SK-N-SH (cell line): Measurements from ENCODE around the gene COPS4. TPM values are rescaled to one million over a fixed set of nuclear protein-coding genes. Genes with fewer than 3 reads are reported as not detected.
A peak's percentile ranks its signal among the peaks of the same experiment; 100 is the strongest.

Experiments
- CTCF ChIA-PET: fragments of 300-600, 350-600 bp; formaldehyde crosslinking; extraction: SDS; loops from one replicate; lab custom pipeline; 2021; lab: Yijun Ruan, JAX
- POLR2A ChIA-PET: fragments of 350-600 bp; sonication (Branson Sonifier 250); formaldehyde crosslinking; extraction: SDS; loops from one replicate; lab custom pipeline; 2020; ENCODE audit warnings: antibody characterized with exemption, inconsistent platforms; lab: Yijun Ruan, JAX
- DNase-seq: peaks from one replicate; pipeline ENCODE4 v3.0.0; 2012
- H2AFZ ChIP-seq: fragments of 200-600 bp; sonication (generic); 2 replicates; pipeline ENCODE4 v1.8.1; 2016; ENCODE audit warnings: antibody characterized with exemption, mild to moderate bottlenecking, low read depth
- H3F3A ChIP-seq: fragments of 200-600 bp; sonication (generic); replicated peaks from 2 replicates; pipeline ENCODE3; 2016; ENCODE audit warnings: antibody characterized with exemption, mild to moderate bottlenecking; ENCODE audit not compliant: insufficient read depth
- H3K27ac ChIP-seq, 2 experiments: fragments of 200-500 bp in 1 of 2; fragments of 200-600 bp in 1 of 2; sonication (Bioruptor generic) in 1 of 2; sonication (generic), shearing (Covaris generic) in 1 of 2; 2 replicates each; pipeline versions ENCODE4 v1.5.1 to v1.6.1; 2014 to 2016; ENCODE audit warnings: low read depth in 2 of 2, inconsistent platforms in 1 of 2, low read length in 1 of 2, mild to moderate bottlenecking in 1 of 2, mixed read lengths in 1 of 2
- H3K27me3 ChIP-seq: fragments of 200-600 bp; sonication (generic), shearing (Covaris generic); 2 replicates; pipeline ENCODE4 v1.6.1; 2016; ENCODE audit warnings: mixed run types; ENCODE audit not compliant: insufficient read depth
- H3K36me3 ChIP-seq, 2 experiments: fragments of 200-500 bp in 1 of 2; fragments of 200-600 bp in 1 of 2; sonication (Bioruptor generic) in 1 of 2; sonication (generic) in 1 of 2; replicated peaks in 1 of 2; 2 replicates each; pipeline versions ENCODE3 to v1.5.1; 2014 to 2016; ENCODE audit warnings: low read length in 1 of 2, mild to moderate bottlenecking in 1 of 2; ENCODE audit not compliant: insufficient read depth in 2 of 2, control insufficient read depth in 1 of 2
- H3K4me1 ChIP-seq, 2 experiments: fragments of 200-500 bp in 1 of 2; fragments of 200-600 bp in 1 of 2; sonication (Bioruptor generic) in 1 of 2; sonication (generic), shearing (Covaris generic) in 1 of 2; 2 replicates each; pipeline versions ENCODE4 v1.5.1 to v1.6.1; 2014 to 2016; ENCODE audit warnings: low read depth in 1 of 2, low read length in 1 of 2, mixed run types in 1 of 2; ENCODE audit not compliant: insufficient read depth in 2 of 2, control insufficient read depth in 1 of 2
- H3K4me2 ChIP-seq: fragments of 200-600 bp; sonication (generic), shearing (Covaris generic); 2 replicates; pipeline ENCODE4 v1.6.1; 2017; ENCODE audit warnings: mixed run types
- H3K4me3 ChIP-seq, 2 experiments: fragments of 200-500 bp in 1 of 2; fragments of 200-600 bp in 1 of 2; sonication (Bioruptor generic) in 1 of 2; sonication (generic), shearing (Covaris generic) in 1 of 2; 2 replicates each; pipeline versions ENCODE4 v1.5.1 to v1.8.1; 2014 to 2016; ENCODE audit warnings: low read depth in 2 of 2, inconsistent platforms in 1 of 2, low read length in 1 of 2, mild to moderate bottlenecking in 1 of 2, mixed read lengths in 1 of 2, moderate library complexity in 1 of 2
- H3K79me2 ChIP-seq: fragments of 200-600 bp; sonication (generic); 2 replicates; pipeline ENCODE4 v1.8.1; 2017; ENCODE audit warnings: mild to moderate bottlenecking; ENCODE audit not compliant: insufficient read depth
- H3K9ac ChIP-seq: fragments of 200-600 bp; sonication (generic); 2 replicates; pipeline ENCODE4 v1.6.1; 2017; ENCODE audit warnings: mixed run types
- H3K9me2 ChIP-seq: fragments of 200-600 bp; sonication (generic); 2 replicates; pipeline ENCODE4 v1.6.1; 2017; ENCODE audit warnings: mixed run types
- H3K9me3 ChIP-seq: fragments of 200-600 bp; sonication (generic); 2 replicates; pipeline ENCODE4 v1.6.1; 2017; ENCODE audit warnings: mixed run types, mild to moderate bottlenecking, moderate library complexity
- H4K20me1 ChIP-seq: fragments of 200-600 bp; sonication (generic); 2 replicates; pipeline ENCODE4 v1.6.1; 2017; ENCODE audit warnings: mild to moderate bottlenecking, mixed run types; ENCODE audit not compliant: insufficient read depth
- ELF1 ChIP-seq: IDR thresholded peaks from 2 replicates; pipeline ENCODE4 v1.4.0; 2012
- EP300 ChIP-seq, 2 experiments: IDR thresholded peaks; 2 replicates each; pipeline versions ENCODE4 v1.4.0 to v1.6.1; 2012; ENCODE audit warnings: borderline replicate concordance in 1 of 2, low read depth in 1 of 2, low read length in 1 of 2
- EZH2phosphoT487 ChIP-seq: fragments of 200-600 bp; sonication (generic); IDR thresholded peaks from 2 replicates; pipeline ENCODE4 v1.6.1; 2017; ENCODE audit warnings: low read depth, mixed run types, mild to moderate bottlenecking, antibody characterized with exemption, moderate library complexity, borderline replicate concordance
- FOSL2 ChIP-seq: IDR thresholded peaks from 2 replicates; pipeline ENCODE4 v1.4.0; 2012; ENCODE audit warnings: low read depth, mild to moderate bottlenecking, moderate library complexity, borderline replicate concordance
- FOXJ3 ChIP-seq: sonication (generic); formaldehyde crosslinking; IDR thresholded peaks from 2 replicates; pipeline ENCODE4 v1.5.1; 2020; ENCODE audit warnings: mild to moderate bottlenecking, missing genetic modification reagents
- GABPA ChIP-seq: IDR thresholded peaks from 2 replicates; pipeline ENCODE4 v1.4.0; 2012; ENCODE audit warnings: low read depth, mild to moderate bottlenecking
- IRF3 ChIP-seq: fragments of 150-350 bp; IDR thresholded peaks from 2 replicates; pipeline ENCODE4 v1.6.1; 2016; ENCODE audit warnings: mild to moderate bottlenecking, low read depth, low read length
- MXI1 ChIP-seq: IDR thresholded peaks from 2 replicates; pipeline ENCODE4 v1.6.1; 2012; ENCODE audit warnings: mild to moderate bottlenecking, low read depth, low read length, improper control_type of control experiment
- NFIC ChIP-seq: IDR thresholded peaks from 2 replicates; pipeline ENCODE4 v1.4.0; 2012; ENCODE audit warnings: borderline replicate concordance
- NRF1 ChIP-seq: IDR thresholded peaks from 2 replicates; pipeline ENCODE4 v1.6.1; 2012; ENCODE audit warnings: low read depth, mild to moderate bottlenecking, low read length
- POLR2AphosphoS5 ChIP-seq: IDR thresholded peaks from 2 replicates; pipeline ENCODE4 v1.6.1; 2012; ENCODE audit warnings: low read depth, low read length
- RFX5 ChIP-seq: IDR thresholded peaks from 2 replicates; pipeline ENCODE4 v1.6.1; 2012; ENCODE audit warnings: mild to moderate bottlenecking, improper control_type of control experiment, low read length
- SIN3A ChIP-seq: IDR thresholded peaks from 2 replicates; pipeline ENCODE4 v1.6.1; 2012; ENCODE audit warnings: low read depth, mild to moderate bottlenecking, low read length, moderate library complexity, borderline replicate concordance
- SMC3 ChIP-seq: IDR thresholded peaks from 2 replicates; pipeline ENCODE4 v1.6.1; 2012; ENCODE audit warnings: low read depth, low read length, improper control_type of control experiment
- TEAD4 ChIP-seq: IDR thresholded peaks from 2 replicates; pipeline ENCODE4 v1.4.0; 2012; ENCODE audit warnings: mild to moderate bottlenecking, borderline replicate concordance; ENCODE audit not compliant: insufficient read depth
- USF2 ChIP-seq: fragments of 150-350 bp; IDR thresholded peaks from 2 replicates; pipeline ENCODE4 v1.6.1; 2017; ENCODE audit warnings: antibody characterized with exemption, low read length, low read depth, borderline replicate concordance
- WGBS: methylation state at CpG from one replicate; pipeline ENCODE4 v1.1.6; 2017; ENCODE audit warnings: low lambda C conversion rate; 5-methylcytosine and 5-hydroxymethylcytosine counted together
- polyA plus RNA-seq, 3 experiments: library from polyadenylated mRNA; depleted of rRNA; stranded (reverse); fragments of >200 nt; gene quantifications; 2 replicates each; pipeline ENCODE4 v1.2.3, GENCODE V29; 2012
- TF ChIP-seq, protein P1 (sequence below): fragments of 200-600 bp; sonication (generic); IDR thresholded peaks from 2 replicates; pipeline ENCODE4 v1.6.1; 2017; ENCODE audit warnings: antibody characterized with exemption, mild to moderate bottlenecking, moderate library complexity
- TF ChIP-seq, protein P2 (sequence below): IDR thresholded peaks from 2 replicates; pipeline ENCODE4 v1.4.0; 2012; ENCODE audit warnings: low read depth, borderline replicate concordance
- TF ChIP-seq, protein P3 (sequence below): IDR thresholded peaks from 2 replicates; pipeline ENCODE4; 2012

Gene COPS4
- polyA plus RNA-seq, 1 of the 3 experiments (the other 2 are of a cell fraction): 33.9 TPM

DNA sequence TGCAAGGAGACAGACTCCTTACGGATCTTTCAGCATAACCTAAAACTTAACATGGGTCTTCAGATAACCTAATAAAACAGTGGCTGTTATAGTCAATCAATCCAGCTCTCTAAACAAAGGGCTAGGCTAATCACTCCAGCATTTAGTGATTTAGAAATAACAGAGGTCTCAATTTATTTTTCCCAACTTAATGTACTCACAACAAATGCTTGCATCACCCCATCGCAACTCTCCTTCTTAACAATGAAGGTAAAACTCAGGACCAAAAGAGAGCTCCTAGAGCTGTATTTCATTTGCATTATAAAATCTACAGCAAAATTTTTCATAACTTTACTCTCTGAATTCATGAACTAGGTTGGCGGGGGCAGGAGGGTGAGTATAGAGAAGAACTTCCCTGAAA lies 25.5 kb upstream of the COPS4 start:
- peak overlapping the region; percentile 85 for H2AFZ ChIP-seq
- H3K4me1 ChIP-seq: peaks cover 4 to 12% of the 10 kb centered on the region in 2 experiments; a peak in 2 of 4 replicates
- H3K79me2 ChIP-seq: peaks cover 79% of the 10 kb centered on the region
- H3K4me2 ChIP-seq: peak overlapping the region; percentile 98
- ChIA-PET POLR2A (interaction anchor here (3.9 kb wide), 1 partner anchor 26 kb away, joined by 34 read pairs; the partner anchor contains the start of gene COPS4), CTCF (interaction anchor here (1.3 kb wide), 1 partner anchor 37 kb away, joined by 3 read pairs; no protein-coding TSS in a partner anchor)
- H3K9ac ChIP-seq: peak overlapping the region; percentile 90
- H3K9me3 ChIP-seq: no peaks in the 10 kb centered on the region
- 57% methylated on average over 3 of the region's 3 CpGs for WGBS
- no peak for DNase-seq
- H4K20me1 ChIP-seq: no peaks in the 10 kb centered on the region
- peak overlapping the region; percentile 88 to 95 for H3K4me3 ChIP-seq
- H3K27ac ChIP-seq: peak overlapping the region; percentile 82 to 85
- H3K27me3 ChIP-seq: no peaks in the 10 kb centered on the region
- peaks cover 14% of the 10 kb centered on the region for H3F3A ChIP-seq
- TF ChIP-seq TEAD4 (no peak), IRF3 (no peak), SIN3A (no peak), FOSL2 (no peak), SMC3 (no peak), FOXJ3 (no peak), NFIC (no peak), EP300 (IDR thresholded peaks at IDR 0.05; ENCODE audit: borderline replicate concordance in 1 of 2, low read depth in 1 of 2, low read length in 1 of 2) (no peak), NRF1 (no peak), EZH2phosphoT487 (no peak), USF2 (no peak), RFX5 (no peak), MXI1 (no peak), POLR2AphosphoS5 (no peak), GABPA (no peak), ELF1 (no peak)
- TF ChIP-seq, protein P1, sequence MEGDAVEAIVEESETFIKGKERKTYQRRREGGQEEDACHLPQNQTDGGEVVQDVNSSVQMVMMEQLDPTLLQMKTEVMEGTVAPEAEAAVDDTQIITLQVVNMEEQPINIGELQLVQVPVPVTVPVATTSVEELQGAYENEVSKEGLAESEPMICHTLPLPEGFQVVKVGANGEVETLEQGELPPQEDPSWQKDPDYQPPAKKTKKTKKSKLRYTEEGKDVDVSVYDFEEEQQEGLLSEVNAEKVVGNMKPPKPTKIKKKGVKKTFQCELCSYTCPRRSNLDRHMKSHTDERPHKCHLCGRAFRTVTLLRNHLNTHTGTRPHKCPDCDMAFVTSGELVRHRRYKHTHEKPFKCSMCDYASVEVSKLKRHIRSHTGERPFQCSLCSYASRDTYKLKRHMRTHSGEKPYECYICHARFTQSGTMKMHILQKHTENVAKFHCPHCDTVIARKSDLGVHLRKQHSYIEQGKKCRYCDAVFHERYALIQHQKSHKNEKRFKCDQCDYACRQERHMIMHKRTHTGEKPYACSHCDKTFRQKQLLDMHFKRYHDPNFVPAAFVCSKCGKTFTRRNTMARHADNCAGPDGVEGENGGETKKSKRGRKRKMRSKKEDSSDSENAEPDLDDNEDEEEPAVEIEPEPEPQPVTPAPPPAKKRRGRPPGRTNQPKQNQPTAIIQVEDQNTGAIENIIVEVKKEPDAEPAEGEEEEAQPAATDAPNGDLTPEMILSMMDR: no peak
- TF ChIP-seq, protein P2, sequence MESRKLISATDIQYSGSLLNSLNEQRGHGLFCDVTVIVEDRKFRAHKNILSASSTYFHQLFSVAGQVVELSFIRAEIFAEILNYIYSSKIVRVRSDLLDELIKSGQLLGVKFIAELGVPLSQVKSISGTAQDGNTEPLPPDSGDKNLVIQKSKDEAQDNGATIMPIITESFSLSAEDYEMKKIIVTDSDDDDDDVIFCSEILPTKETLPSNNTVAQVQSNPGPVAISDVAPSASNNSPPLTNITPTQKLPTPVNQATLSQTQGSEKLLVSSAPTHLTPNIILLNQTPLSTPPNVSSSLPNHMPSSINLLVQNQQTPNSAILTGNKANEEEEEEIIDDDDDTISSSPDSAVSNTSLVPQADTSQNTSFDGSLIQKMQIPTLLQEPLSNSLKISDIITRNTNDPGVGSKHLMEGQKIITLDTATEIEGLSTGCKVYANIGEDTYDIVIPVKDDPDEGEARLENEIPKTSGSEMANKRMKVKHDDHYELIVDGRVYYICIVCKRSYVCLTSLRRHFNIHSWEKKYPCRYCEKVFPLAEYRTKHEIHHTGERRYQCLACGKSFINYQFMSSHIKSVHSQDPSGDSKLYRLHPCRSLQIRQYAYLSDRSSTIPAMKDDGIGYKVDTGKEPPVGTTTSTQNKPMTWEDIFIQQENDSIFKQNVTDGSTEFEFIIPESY: no peak
- TF ChIP-seq, protein P3, sequence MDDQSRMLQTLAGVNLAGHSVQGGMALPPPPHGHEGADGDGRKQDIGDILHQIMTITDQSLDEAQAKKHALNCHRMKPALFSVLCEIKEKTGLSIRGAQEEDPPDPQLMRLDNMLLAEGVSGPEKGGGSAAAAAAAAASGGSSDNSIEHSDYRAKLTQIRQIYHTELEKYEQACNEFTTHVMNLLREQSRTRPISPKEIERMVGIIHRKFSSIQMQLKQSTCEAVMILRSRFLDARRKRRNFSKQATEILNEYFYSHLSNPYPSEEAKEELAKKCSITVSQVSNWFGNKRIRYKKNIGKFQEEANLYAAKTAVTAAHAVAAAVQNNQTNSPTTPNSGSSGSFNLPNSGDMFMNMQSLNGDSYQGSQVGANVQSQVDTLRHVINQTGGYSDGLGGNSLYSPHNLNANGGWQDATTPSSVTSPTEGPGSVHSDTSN: no peak
- no peaks in the 10 kb centered on the region for H3K9me2 ChIP-seq
- H3K36me3 ChIP-seq: no peaks in the 10 kb centered on the region
